Panc1 (cell line): ENCODE data around the gene KRT36.

Experiments
- SIN3A ChIP-seq: IDR thresholded peaks from 2 replicates; pipeline ENCODE4 v1.6.1; 2012; ENCODE audit warnings: low read depth, mild to moderate bottlenecking, low read length, moderate library complexity, borderline replicate concordance; ENCODE audit not compliant: insufficient read depth
- TCF7L2 ChIP-seq: IDR thresholded peaks from 2 replicates; pipeline ENCODE4 v1.6.1; 2011; ENCODE audit warnings: mild to moderate bottlenecking, low read depth, low read length, inconsistent platforms
- TF ChIP-seq, protein P1 (sequence below): fragments of 450-650 bp; IDR thresholded peaks from 2 replicates; pipeline ENCODE4 v1.5.1; 2017; ENCODE audit warnings: mild to moderate bottlenecking

DNA sequence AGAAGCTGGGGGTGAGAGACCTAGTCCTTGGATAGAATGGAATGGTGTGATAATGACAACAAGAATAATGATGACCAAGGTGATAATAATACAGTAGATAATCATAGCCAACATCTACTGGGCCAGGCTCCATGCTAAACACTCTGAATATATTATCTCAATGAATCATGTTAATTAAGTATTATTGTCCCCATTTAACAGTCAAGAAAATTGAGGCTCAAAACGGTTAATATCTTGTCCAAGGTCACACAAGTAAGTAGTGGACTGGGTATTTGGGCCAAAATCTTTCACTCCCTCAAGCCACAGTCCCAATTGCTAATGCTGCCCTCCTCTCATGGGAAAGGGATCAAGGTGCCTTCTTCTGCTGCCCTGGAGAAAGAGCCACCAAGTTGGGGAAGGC lies 42.3 kb upstream of the KRT36 start:
- TF ChIP-seq, protein P1, sequence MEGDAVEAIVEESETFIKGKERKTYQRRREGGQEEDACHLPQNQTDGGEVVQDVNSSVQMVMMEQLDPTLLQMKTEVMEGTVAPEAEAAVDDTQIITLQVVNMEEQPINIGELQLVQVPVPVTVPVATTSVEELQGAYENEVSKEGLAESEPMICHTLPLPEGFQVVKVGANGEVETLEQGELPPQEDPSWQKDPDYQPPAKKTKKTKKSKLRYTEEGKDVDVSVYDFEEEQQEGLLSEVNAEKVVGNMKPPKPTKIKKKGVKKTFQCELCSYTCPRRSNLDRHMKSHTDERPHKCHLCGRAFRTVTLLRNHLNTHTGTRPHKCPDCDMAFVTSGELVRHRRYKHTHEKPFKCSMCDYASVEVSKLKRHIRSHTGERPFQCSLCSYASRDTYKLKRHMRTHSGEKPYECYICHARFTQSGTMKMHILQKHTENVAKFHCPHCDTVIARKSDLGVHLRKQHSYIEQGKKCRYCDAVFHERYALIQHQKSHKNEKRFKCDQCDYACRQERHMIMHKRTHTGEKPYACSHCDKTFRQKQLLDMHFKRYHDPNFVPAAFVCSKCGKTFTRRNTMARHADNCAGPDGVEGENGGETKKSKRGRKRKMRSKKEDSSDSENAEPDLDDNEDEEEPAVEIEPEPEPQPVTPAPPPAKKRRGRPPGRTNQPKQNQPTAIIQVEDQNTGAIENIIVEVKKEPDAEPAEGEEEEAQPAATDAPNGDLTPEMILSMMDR, result no peak
- no peak for TF ChIP-seq TCF7L2
- no peak for TF ChIP-seq SIN3A
